Prostate gland (tissue), 2 donors: ENCODE data around the gene POLR3K. TPM values are rescaled to one million over a fixed set of nuclear protein-coding genes. Genes with fewer than 3 reads are reported as not detected.

Experiments used
- DNase-seq: peaks from one replicate; pipeline ENCODE4 v3.0.0-alpha.2; 2019; ENCODE audit warnings: low spot score
- H3K27ac ChIP-seq, 2 donors: fragments of 200-600 bp; sonication (generic); 2 replicates each; pipeline ENCODE4 v1.5.1; 2017 to 2019
- H3K27me3 ChIP-seq: fragments of 200-600 bp; sonication (generic); replicated peaks from 2 replicates; pipeline ENCODE4 v1.5.1; 2019; ENCODE audit not compliant: insufficient read depth
- H3K36me3 ChIP-seq, 2 donors: fragments of 200-600 bp; sonication (generic); 1 replicate in 1 of 2; 2 replicates in 1 of 2; pipeline versions ENCODE4 v1.5.1 to v1.8.1; 2017 to 2019
- H3K4me1 ChIP-seq: fragments of 200-600 bp; sonication (generic); replicated peaks from 2 replicates; pipeline ENCODE4 v1.5.1; 2019
- H3K4me3 ChIP-seq, 2 donors: fragments of 200-600 bp; sonication (generic); 2 replicates each; pipeline ENCODE4 v1.5.1; 2017 to 2019
- H3K9me3 ChIP-seq: fragments of 200-600 bp; sonication (generic); 2 replicates; pipeline ENCODE4 v1.5.1; 2017
- CTCF ChIP-seq, 4 experiments: fragments of 200-600 bp in 2 of 4; fragments of 450-650 bp in 2 of 4; sonication (generic) in 2 of 4; IDR thresholded peaks; 1 replicate in 3 of 4; 2 replicates in 1 of 4; pipeline ENCODE4 v1.5.1; 2016 to 2019; ENCODE audit warnings: antibody characterized with exemption in 4 of 4, mild to moderate bottlenecking in 2 of 4, moderate library complexity in 2 of 4
- POLR2A ChIP-seq: fragments of 450-650 bp; IDR thresholded peaks from one replicate; pipeline ENCODE4 v1.6.1; 2016; ENCODE audit warnings: antibody characterized with exemption, mild to moderate bottlenecking
- POLR2AphosphoS5 ChIP-seq: sonication (generic); formaldehyde crosslinking; IDR thresholded peaks from one replicate; pipeline ENCODE4 v1.6.1; 2017; ENCODE audit warnings: antibody characterized with exemption
- WGBS: methylation state at CpG from one replicate; pipeline ENCODE4 v1.1.5; 2018; 5-methylcytosine and 5-hydroxymethylcytosine counted together
- intact Hi-C: fragments of 100-400 bp; cut with DNase I; formaldehyde crosslinking; loops from one replicate; pipeline ENCODE4 v1.14.2; 2022
- total RNA-seq, 2 donors: library from RNA; depleted of rRNA; stranded (reverse); fragments of >200 nt; gene quantifications; one replicate each; pipeline ENCODE4 v1.1.0, GENCODE V29; 2016

The POLR3K gene
- total RNA-seq, 2 donors from 2014 or later: 6.2 to 6.8 TPM

GRCh38 chr16:67884-68789 lies 14.7 kb upstream of the POLR3K start:
- Histone ChIP-seq H3K4me1 (peaks cover 21% of the 10 kb centered on the region), H3K36me3 (peaks cover 3 to 10% of the 10 kb centered on the region in 2 donors), H3K27me3 (no peaks in the 10 kb centered on the region), H3K9me3 (no peaks in the 10 kb centered on the region), H3K4me3 (no peak overlapping the region), H3K27ac (no peak overlapping the region)
- DNase-seq: no peak
- WGBS: 74% methylated on average over 27 of the region's 27 CpGs
- intact Hi-C loops: no loop called here
- no peak for TF ChIP-seq CTCF (IDR thresholded peaks at IDR 0.05)
- TF ChIP-seq POLR2AphosphoS5: no peak
- TF ChIP-seq POLR2A: no peak

- intact Hi-C loops: no loop called here
- DNase-seq: no peak
- H3K4me3 ChIP-seq: no peak overlapping the region
- H3K9me3 ChIP-seq: no peaks in the 10 kb centered on the region
- H3K4me1 ChIP-seq: peaks cover 16% of the 10 kb centered on the region
- 54% methylated on average over 10 of the region's 10 CpGs for WGBS
- no peak for TF ChIP-seq CTCF (IDR thresholded peaks at IDR 0.05)
- TF ChIP-seq POLR2AphosphoS5: no peak
- TF ChIP-seq POLR2A: no peak
- no peaks in the 10 kb centered on the region for H3K27me3 ChIP-seq
- H3K27ac ChIP-seq: no peak overlapping the region
- H3K36me3 ChIP-seq: peaks cover 4 to 16% of the 10 kb centered on the region in 2 donors
Measured at GRCh38 chr16:67183-67791, 13.9 kb upstream of the POLR3K start.

- WGBS: 71% methylated on average over 13 of the region's 13 CpGs
- no peak for TF ChIP-seq POLR2A
- TF ChIP-seq POLR2AphosphoS5: no peak
- no peak for TF ChIP-seq CTCF (IDR thresholded peaks at IDR 0.05)
- H3K27ac ChIP-seq: no peak overlapping the region
- H3K9me3 ChIP-seq: no peaks in the 10 kb centered on the region
- no peak for DNase-seq
- no peak overlapping the region for H3K4me3 ChIP-seq
- peaks cover 4 to 24% of the 10 kb centered on the region in 2 donors for H3K36me3 ChIP-seq
- intact Hi-C loops: no loop called here
- peaks cover 16% of the 10 kb centered on the region for H3K4me1 ChIP-seq
- no peaks in the 10 kb centered on the region for H3K27me3 ChIP-seq
Measured at GRCh38 chr16:66309-67182, 13.1 kb upstream of the POLR3K start.

GRCh38 chr16:65745-66144 lies 12.3 kb upstream of the POLR3K start:
- TF ChIP-seq POLR2AphosphoS5 (peak; percentile 70), POLR2A (no peak), CTCF (IDR thresholded peaks at IDR 0.05) (peak; percentile 86 to 98 (median 96))
- peak overlapping the region in 1 of 2 donors; percentile 18 for H3K27ac ChIP-seq
- 17% methylated on average over 16 of the region's 17 CpGs for WGBS

More at GRCh38 chr16:65745-66144, 12.3 kb upstream of the POLR3K start:
- H3K27me3 ChIP-seq: no peaks in the 10 kb centered on the region
- H3K4me3 ChIP-seq: no peak overlapping the region
- intact Hi-C loops: loop anchor here (2.0 kb wide), 1 partner anchor 31 kb away; no protein-coding TSS in a partner anchor
- DNase-seq: peak; percentile 80
- H3K36me3 ChIP-seq: peaks cover 4 to 30% of the 10 kb centered on the region in 2 donors
- peaks cover 10% of the 10 kb centered on the region for H3K4me1 ChIP-seq
- H3K9me3 ChIP-seq: no peaks in the 10 kb centered on the region
